H9 (cell line): Measurements from ENCODE around the gene HLA-G. TPM values are rescaled to one million over a fixed set of nuclear protein-coding genes. Genes with fewer than 3 reads are reported as not detected.

ENCODE experiments used
- DNase-seq: peaks from one replicate; pipeline ENCODE4 v3.0.0-alpha.2; 2017
- H2AFZ ChIP-seq: one replicate; pipeline ENCODE4 v1.6.1; 2013; ENCODE audit warnings: mild to moderate bottlenecking, low read length, control low read depth, moderate library complexity
- H2AK5ac ChIP-seq: 2 replicates; pipeline ENCODE4 v1.6.1; 2013; ENCODE audit warnings: low read length, control low read depth, mixed read lengths; ENCODE audit not compliant: insufficient read length
- H2BK120ac ChIP-seq: one replicate; pipeline ENCODE4 v1.6.1; 2013; ENCODE audit warnings: low read depth, mild to moderate bottlenecking, low read length, control low read depth, inconsistent platforms; ENCODE audit not compliant: poor library complexity, severe bottlenecking
- H2BK12ac ChIP-seq: 2 replicates; pipeline ENCODE4 v1.6.1; 2013; ENCODE audit warnings: low read length, control low read depth, mixed read lengths, low read depth; ENCODE audit not compliant: insufficient read length
- H2BK15ac ChIP-seq: 2 replicates; pipeline ENCODE4 v1.6.1; 2013; ENCODE audit warnings: low read depth, low read length, control low read depth
- H2BK20ac ChIP-seq: one replicate; pipeline ENCODE4 v1.6.1; 2013; ENCODE audit warnings: low read depth, mild to moderate bottlenecking, low read length, control low read depth, inconsistent platforms; ENCODE audit not compliant: poor library complexity, severe bottlenecking
- H2BK5ac ChIP-seq: 2 replicates; pipeline ENCODE4 v1.6.1; 2013; ENCODE audit warnings: low read length, control low read depth, mixed read lengths; ENCODE audit not compliant: insufficient read length
- H3K14ac ChIP-seq: 2 replicates; pipeline ENCODE4 v1.6.1; 2013; ENCODE audit warnings: low read length, control low read depth; ENCODE audit not compliant: insufficient read depth
- H3K18ac ChIP-seq: 2 replicates; pipeline ENCODE4 v1.6.1; 2013; ENCODE audit warnings: low read depth, mild to moderate bottlenecking, mixed read lengths, low read length, control low read depth; ENCODE audit not compliant: insufficient read length
- H3K23ac ChIP-seq: 2 replicates; pipeline ENCODE4 v1.6.1; 2013; ENCODE audit warnings: low read length, control low read depth, mixed read lengths, low read depth; ENCODE audit not compliant: insufficient read length
- H3K23me2 ChIP-seq: 2 replicates; pipeline ENCODE4 v1.6.1; 2013; ENCODE audit warnings: low read depth, mild to moderate bottlenecking, mixed read lengths, low read length, control low read depth; ENCODE audit not compliant: insufficient read length, poor library complexity, severe bottlenecking
- H3K27ac ChIP-seq: 2 replicates; pipeline ENCODE4 v1.5.1; 2013; ENCODE audit warnings: low read length, control low read depth, mixed read lengths, low read depth; ENCODE audit not compliant: insufficient read length
- H3K27me3 ChIP-seq: 2 replicates; pipeline ENCODE4 v1.6.1; 2013; ENCODE audit warnings: low read length, control low read depth, inconsistent platforms; ENCODE audit not compliant: insufficient read depth
- H3K4ac ChIP-seq: 2 replicates; pipeline ENCODE4 v1.6.1; 2013; ENCODE audit warnings: low read depth, mild to moderate bottlenecking, control low read depth, inconsistent platforms, low read length, moderate library complexity
- H3K4me1 ChIP-seq: 2 replicates; pipeline ENCODE4 v1.6.1; 2013; ENCODE audit warnings: low read length, control low read depth, inconsistent platforms; ENCODE audit not compliant: insufficient read depth
- H3K4me2 ChIP-seq: 2 replicates; pipeline ENCODE4 v1.6.1; 2013; ENCODE audit warnings: low read length, control low read depth, mixed read lengths; ENCODE audit not compliant: insufficient read length, insufficient read depth
- H3K56ac ChIP-seq: 2 replicates; pipeline ENCODE4 v1.6.1; 2013; ENCODE audit warnings: low read depth, mild to moderate bottlenecking, mixed read lengths, low read length, control low read depth; ENCODE audit not compliant: insufficient read length
- H3K79me1 ChIP-seq: 2 replicates; pipeline ENCODE4 v1.6.1; 2013; ENCODE audit warnings: low read depth, mild to moderate bottlenecking, moderate library complexity, low read length, control low read depth, inconsistent platforms; ENCODE audit not compliant: insufficient read depth, poor library complexity, severe bottlenecking
- H3K79me2 ChIP-seq: 2 replicates; pipeline ENCODE4 v1.6.1; 2013; ENCODE audit warnings: low read length, control low read depth, inconsistent platforms; ENCODE audit not compliant: insufficient read depth
- H3K9ac ChIP-seq: 2 replicates; pipeline ENCODE4 v1.6.1; 2013; ENCODE audit warnings: low read length, control low read depth, mixed read lengths; ENCODE audit not compliant: insufficient read length; ENCODE audit errors: extremely low read depth
- H3K9me3 ChIP-seq: one replicate; pipeline ENCODE4 v1.6.1; 2013; ENCODE audit warnings: low read depth, low read length, inconsistent platforms; ENCODE audit not compliant: control insufficient read depth
- H3T11ph ChIP-seq: one replicate; pipeline ENCODE4 v1.6.1; 2013; ENCODE audit warnings: mild to moderate bottlenecking, low read length, control low read depth, inconsistent platforms
- H4K20me1 ChIP-seq: one replicate; pipeline ENCODE4 v1.6.1; 2013; ENCODE audit not compliant: control insufficient read depth, insufficient read length, insufficient read depth
- H4K5ac ChIP-seq: 2 replicates; pipeline ENCODE4 v1.6.1; 2013; ENCODE audit warnings: low read depth, mild to moderate bottlenecking, mixed read lengths, low read length, control low read depth; ENCODE audit not compliant: insufficient read length
- H4K8ac ChIP-seq: replicated peaks from 2 replicates; pipeline ENCODE4 v1.6.1; 2013; ENCODE audit warnings: low read length, control low read depth, mixed read lengths, low read depth; ENCODE audit not compliant: insufficient read length
- H4K91ac ChIP-seq: 2 replicates; pipeline ENCODE4 v1.6.1; 2013; ENCODE audit warnings: low read depth, mild to moderate bottlenecking, moderate library complexity, mixed read lengths, low read length, control low read depth; ENCODE audit not compliant: insufficient read length
- H3K27ac Mint-ChIP-seq, 3 experiments: 2 replicates in 2 of 3; 3 replicates in 1 of 3; pipeline ENCODE4 v1.8.0; 2020 to 2021; ENCODE audit warnings: mixed read lengths in 3 of 3, mild to moderate bottlenecking in 1 of 3, moderate library complexity in 1 of 3
- H3K27me3 Mint-ChIP-seq: 2 replicates; pipeline ENCODE4 v1.8.0; 2021; ENCODE audit warnings: low read depth, mild to moderate bottlenecking, moderate library complexity, mixed read lengths
- H3K36me3 Mint-ChIP-seq, 3 experiments: 2 replicates in 2 of 3; 3 replicates in 1 of 3; pipeline ENCODE4 v1.8.0; 2020 to 2021; ENCODE audit warnings: low read depth in 3 of 3, mixed read lengths in 3 of 3; ENCODE audit not compliant: insufficient read depth in 1 of 3
- H3K4me1 Mint-ChIP-seq, 2 experiments: 2 replicates each; pipeline ENCODE4 v1.8.0; 2020; ENCODE audit warnings: mixed read lengths in 2 of 2
- H3K4me3 Mint-ChIP-seq, 2 experiments: 2 replicates in 1 of 2; 3 replicates in 1 of 2; pipeline ENCODE4 v1.8.0; 2020 to 2021; ENCODE audit warnings: mild to moderate bottlenecking in 2 of 2, mixed read lengths in 2 of 2, moderate library complexity in 1 of 2
- H3K9me3 Mint-ChIP-seq, 2 experiments: 2 replicates in 1 of 2; 3 replicates in 1 of 2; pipeline ENCODE4 v1.8.0; 2020; ENCODE audit warnings: mild to moderate bottlenecking in 2 of 2, mixed read lengths in 2 of 2, moderate library complexity in 1 of 2
- WGBS: extraction: QIAGEN DNeasy Blood & Tissue Kit; methylation state at CpG from one replicate; pipeline ENCODE4 v1.1.7; 2013; ENCODE audit warnings: missing lambda C conversion rate, low lambda C conversion rate, mixed read lengths; ENCODE audit not compliant: insufficient read length; ENCODE audit errors: extremely low coverage; 5-methylcytosine and 5-hydroxymethylcytosine counted together
- total RNA-seq: library from RNA; stranded (reverse); gene quantifications from 2 replicates; pipeline ENCODE4 v1.2.1, GENCODE V29; 2021
- TF ChIP-seq, protein P1 (sequence below): fragments of 200-600 bp; sonication (generic); conservative IDR thresholded peaks from 3 replicates; pipeline ENCODE4 v1.8.0; 2021; ENCODE audit warnings: antibody characterized with exemption, mild to moderate bottlenecking

The HLA-G gene
- total RNA-seq, 1 experiment from 2014 or later, result 2.7 TPM

DNA sequence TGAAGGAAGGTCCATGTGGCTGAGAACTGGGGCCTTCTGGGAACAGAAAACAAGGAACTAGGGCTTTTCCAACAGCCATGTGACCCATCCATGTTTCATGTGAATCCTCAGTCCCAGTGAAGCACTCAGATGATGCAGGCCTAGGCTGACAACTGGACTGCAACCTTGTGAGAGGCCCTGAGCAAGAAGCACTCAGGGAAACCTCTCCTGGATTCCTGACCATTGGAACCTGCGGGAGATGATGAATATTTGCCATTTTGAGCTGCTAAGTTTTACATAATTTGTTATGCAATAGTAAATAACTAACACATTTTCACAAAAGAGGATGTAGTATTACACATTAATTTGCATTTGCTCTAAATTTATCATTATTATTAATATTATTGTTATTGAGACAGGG, 38.4 kb upstream of the HLA-G start:
- H2AK5ac ChIP-seq, result no peak overlapping the region
- H3K27ac Mint-ChIP-seq, result no peak overlapping the region
- no peaks in the 10 kb centered on the region for H4K20me1 ChIP-seq
- no peak overlapping the region for H3K4me3 Mint-ChIP-seq
- no peak overlapping the region for H2BK120ac ChIP-seq
- H2BK5ac ChIP-seq, result no peak overlapping the region
- no peaks in the 10 kb centered on the region for H3K79me2 ChIP-seq
- H3K9me3 Mint-ChIP-seq, result peaks cover 3 to 17% of the 10 kb centered on the region in 2 experiments; a peak in 4 of 5 replicates
- no peak overlapping the region for H3K4me2 ChIP-seq
- H3K23me2 ChIP-seq, result peaks cover 8% of the 10 kb centered on the region
- peaks cover 10% of the 10 kb centered on the region; the same call in 1 of the 2 replicates for H3K27me3 ChIP-seq
- no peak overlapping the region for H2BK20ac ChIP-seq
- no peak overlapping the region for H3K4ac ChIP-seq
- H4K91ac ChIP-seq, result no peak overlapping the region
- no peak overlapping the region for H3K18ac ChIP-seq
- H3K4me1 ChIP-seq, result no peaks in the 10 kb centered on the region
- DNase-seq, result no peak
- H3K27me3 Mint-ChIP-seq, result peaks cover 39% of the 10 kb centered on the region
- H3K4me1 Mint-ChIP-seq, result peaks cover 25 to 28% of the 10 kb centered on the region in 2 experiments
- H3K23ac ChIP-seq, result no peak overlapping the region
- no peaks in the 10 kb centered on the region for H3K9me3 ChIP-seq
- H2BK15ac ChIP-seq, result no peak overlapping the region
- no peak overlapping the region for H3T11ph ChIP-seq
- no peak overlapping the region for H3K27ac ChIP-seq
- H3K14ac ChIP-seq, result no peak overlapping the region
- H4K5ac ChIP-seq, result no peak overlapping the region
- no peak overlapping the region for H3K56ac ChIP-seq
- WGBS, result no CpG with 5 or more reads among the region's 1 CpG
- H2BK12ac ChIP-seq, result no peak overlapping the region
- H4K8ac ChIP-seq, result no peak overlapping the region
- TF ChIP-seq, protein P1, sequence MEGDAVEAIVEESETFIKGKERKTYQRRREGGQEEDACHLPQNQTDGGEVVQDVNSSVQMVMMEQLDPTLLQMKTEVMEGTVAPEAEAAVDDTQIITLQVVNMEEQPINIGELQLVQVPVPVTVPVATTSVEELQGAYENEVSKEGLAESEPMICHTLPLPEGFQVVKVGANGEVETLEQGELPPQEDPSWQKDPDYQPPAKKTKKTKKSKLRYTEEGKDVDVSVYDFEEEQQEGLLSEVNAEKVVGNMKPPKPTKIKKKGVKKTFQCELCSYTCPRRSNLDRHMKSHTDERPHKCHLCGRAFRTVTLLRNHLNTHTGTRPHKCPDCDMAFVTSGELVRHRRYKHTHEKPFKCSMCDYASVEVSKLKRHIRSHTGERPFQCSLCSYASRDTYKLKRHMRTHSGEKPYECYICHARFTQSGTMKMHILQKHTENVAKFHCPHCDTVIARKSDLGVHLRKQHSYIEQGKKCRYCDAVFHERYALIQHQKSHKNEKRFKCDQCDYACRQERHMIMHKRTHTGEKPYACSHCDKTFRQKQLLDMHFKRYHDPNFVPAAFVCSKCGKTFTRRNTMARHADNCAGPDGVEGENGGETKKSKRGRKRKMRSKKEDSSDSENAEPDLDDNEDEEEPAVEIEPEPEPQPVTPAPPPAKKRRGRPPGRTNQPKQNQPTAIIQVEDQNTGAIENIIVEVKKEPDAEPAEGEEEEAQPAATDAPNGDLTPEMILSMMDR, result no peak
- no peaks in the 10 kb centered on the region for H3K79me1 ChIP-seq
- no peak overlapping the region for H2AFZ ChIP-seq
- H3K9ac ChIP-seq, result no peak overlapping the region
- peaks cover 0 to 4% (median 0%) of the 10 kb centered on the region in 3 experiments; a peak in 2 of 7 replicates for H3K36me3 Mint-ChIP-seq
